Caco-2 (cell line): ENCODE measurements around the gene CEP112. TPM values are rescaled to one million over a fixed set of nuclear protein-coding genes. Genes with fewer than 3 reads are reported as not detected.

Experiments used
- BruUV-seq: library from RNA; stranded (reverse); fragments of 400-500 nt; replicated peaks from 2 replicates; lab custom pipeline; 2021; lab: Mats Ljungman, UMichigan
- CTCF ChIA-PET: fragments of 300-600 bp; sonication (Branson Sonifier 250); formaldehyde crosslinking; loops from one replicate; lab custom pipeline; 2022; ENCODE audit warnings: antibody characterized with exemption; lab: Charles Lee
- POLR2A ChIA-PET: fragments of 300-600 bp; sonication (Branson Sonifier 250); formaldehyde crosslinking; loops from one replicate; lab custom pipeline; 2022; ENCODE audit warnings: antibody characterized with exemption; lab: Charles Lee
- DNase-seq, 2 experiments: peaks; one replicate each; pipeline versions ENCODE4 v3.0.0 to v3.0.0-alpha.2; 2020 to 2022
- H3K27me3 ChIP-seq: replicated peaks from 2 replicates; pipeline ENCODE4 v1.6.0; 2011; ENCODE audit warnings: low read length; ENCODE audit not compliant: control insufficient read depth, insufficient read depth
- H3K36me3 ChIP-seq: 2 replicates; pipeline ENCODE4 v1.5.1; 2011; ENCODE audit warnings: low read length; ENCODE audit not compliant: control insufficient read depth, insufficient read depth
- H3K4me1 ChIP-seq: fragments of 250-450 bp; sonication (Bioruptor Pico); 2 replicates; pipeline ENCODE4 v1.5.1; 2020; ENCODE audit warnings: mild to moderate bottlenecking
- H3K4me3 ChIP-seq: 2 replicates; pipeline ENCODE4 v1.5.1; 2011; ENCODE audit warnings: low read depth, mild to moderate bottlenecking, control low read depth, low read length
- H3K9me3 ChIP-seq: fragments of 250-450 bp; sonication (Bioruptor Pico); 2 replicates; pipeline ENCODE4 v1.5.1; 2020; ENCODE audit warnings: mild to moderate bottlenecking, moderate library complexity
- H3K27ac Mint-ChIP-seq: one replicate; pipeline ENCODE4 v1.8.0; 2022; ENCODE audit warnings: mixed read lengths; ENCODE audit not compliant: unreplicated experiment
- H3K27me3 Mint-ChIP-seq: one replicate; pipeline ENCODE4 v1.8.0; 2022; ENCODE audit warnings: mixed read lengths; ENCODE audit not compliant: insufficient read depth, unreplicated experiment
- H3K36me3 Mint-ChIP-seq: one replicate; pipeline ENCODE4 v1.8.0; 2022; ENCODE audit warnings: mild to moderate bottlenecking, mixed read lengths; ENCODE audit not compliant: insufficient read depth, unreplicated experiment
- H3K4me1 Mint-ChIP-seq: one replicate; pipeline ENCODE4 v1.8.0; 2022; ENCODE audit warnings: low read depth, mixed read lengths; ENCODE audit not compliant: unreplicated experiment
- H3K4me3 Mint-ChIP-seq: one replicate; pipeline ENCODE4 v1.8.0; 2022; ENCODE audit warnings: mild to moderate bottlenecking, moderate library complexity, mixed read lengths; ENCODE audit not compliant: unreplicated experiment
- H3K9me3 Mint-ChIP-seq: one replicate; pipeline ENCODE4 v1.8.0; 2022; ENCODE audit warnings: mixed read lengths; ENCODE audit not compliant: unreplicated experiment
- intact Hi-C: fragments of 100-400 bp; cut with micrococcal nuclease; formaldehyde crosslinking; loops from one replicate; pipeline ENCODE4 v1.10.0; 2022; ENCODE audit not compliant: unreplicated experiment
- total RNA-seq: library from RNA; stranded (reverse); gene quantifications from 2 replicates; pipeline ENCODE4 v1.2.3, GENCODE V29; 2022
- TF ChIP-seq, protein P1 (sequence below), 2 experiments: fragments of 200-600 bp in 1 of 2; IDR thresholded peaks; 1 replicate in 1 of 2; 2 replicates in 1 of 2; pipeline versions ENCODE4 v1.5.1 to v1.8.0; 2011 to 2022; ENCODE audit warnings: antibody characterized with exemption in 1 of 2, control low read depth in 1 of 2, inconsistent platforms in 1 of 2, low read depth in 1 of 2, low read length in 1 of 2, mild to moderate bottlenecking in 1 of 2, moderate library complexity in 1 of 2; ENCODE audit not compliant: insufficient read depth in 1 of 2, severe bottlenecking in 1 of 2, unreplicated experiment in 1 of 2

Gene CEP112
- total RNA-seq, 1 experiment from 2014 or later: 4.7 TPM

DNA sequence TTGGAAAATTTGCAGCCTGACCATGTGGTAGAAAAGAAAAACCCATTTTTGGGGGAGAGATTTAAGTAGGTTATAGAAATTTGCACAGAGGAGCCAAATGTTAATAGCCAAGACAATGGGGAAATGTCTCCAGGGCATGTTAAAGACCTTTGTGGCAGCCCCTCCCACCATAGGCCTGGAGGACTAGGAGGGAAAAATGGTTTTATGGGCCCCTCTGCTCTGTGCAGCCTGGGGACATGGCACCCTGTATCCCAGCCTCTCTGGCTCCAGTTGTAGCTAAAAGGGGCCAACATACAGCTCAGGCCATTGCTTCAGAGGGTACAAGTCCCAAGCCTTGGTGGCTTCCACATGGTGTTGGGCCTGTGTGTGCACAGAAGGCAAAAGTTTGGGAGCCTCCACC is 384.6 kb downstream of the CEP112 start:
- H3K27ac Mint-ChIP-seq: no peak overlapping the region
- intact Hi-C loops: no loop called here
- Histone ChIP-seq H3K27me3 (no peaks in the 10 kb centered on the region), H3K4me3 (no peak overlapping the region), H3K9me3 (peaks cover 29% of the 10 kb centered on the region), H3K4me1 (no peaks in the 10 kb centered on the region), H3K36me3 (no peaks in the 10 kb centered on the region)
- no peaks in the 10 kb centered on the region for H3K36me3 Mint-ChIP-seq
- DNase-seq: no peak
- TF ChIP-seq, protein P1, sequence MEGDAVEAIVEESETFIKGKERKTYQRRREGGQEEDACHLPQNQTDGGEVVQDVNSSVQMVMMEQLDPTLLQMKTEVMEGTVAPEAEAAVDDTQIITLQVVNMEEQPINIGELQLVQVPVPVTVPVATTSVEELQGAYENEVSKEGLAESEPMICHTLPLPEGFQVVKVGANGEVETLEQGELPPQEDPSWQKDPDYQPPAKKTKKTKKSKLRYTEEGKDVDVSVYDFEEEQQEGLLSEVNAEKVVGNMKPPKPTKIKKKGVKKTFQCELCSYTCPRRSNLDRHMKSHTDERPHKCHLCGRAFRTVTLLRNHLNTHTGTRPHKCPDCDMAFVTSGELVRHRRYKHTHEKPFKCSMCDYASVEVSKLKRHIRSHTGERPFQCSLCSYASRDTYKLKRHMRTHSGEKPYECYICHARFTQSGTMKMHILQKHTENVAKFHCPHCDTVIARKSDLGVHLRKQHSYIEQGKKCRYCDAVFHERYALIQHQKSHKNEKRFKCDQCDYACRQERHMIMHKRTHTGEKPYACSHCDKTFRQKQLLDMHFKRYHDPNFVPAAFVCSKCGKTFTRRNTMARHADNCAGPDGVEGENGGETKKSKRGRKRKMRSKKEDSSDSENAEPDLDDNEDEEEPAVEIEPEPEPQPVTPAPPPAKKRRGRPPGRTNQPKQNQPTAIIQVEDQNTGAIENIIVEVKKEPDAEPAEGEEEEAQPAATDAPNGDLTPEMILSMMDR (IDR thresholded peaks at IDR 0.05; ENCODE audit: insufficient read depth in 1 of 2, low read depth in 1 of 2, low read length in 1 of 2, severe bottlenecking in 1 of 2, unreplicated experiment in 1 of 2): no peak
- no peak overlapping the region for H3K4me3 Mint-ChIP-seq
- POLR2A ChIA-PET: no interaction called here
- no peaks in the 10 kb centered on the region for H3K4me1 Mint-ChIP-seq
- CTCF ChIA-PET: no interaction called here
- BruUV-seq: no TSS peak
- no peaks in the 10 kb centered on the region for H3K27me3 Mint-ChIP-seq
- H3K9me3 Mint-ChIP-seq: peaks cover 49% of the 10 kb centered on the region

DNA sequence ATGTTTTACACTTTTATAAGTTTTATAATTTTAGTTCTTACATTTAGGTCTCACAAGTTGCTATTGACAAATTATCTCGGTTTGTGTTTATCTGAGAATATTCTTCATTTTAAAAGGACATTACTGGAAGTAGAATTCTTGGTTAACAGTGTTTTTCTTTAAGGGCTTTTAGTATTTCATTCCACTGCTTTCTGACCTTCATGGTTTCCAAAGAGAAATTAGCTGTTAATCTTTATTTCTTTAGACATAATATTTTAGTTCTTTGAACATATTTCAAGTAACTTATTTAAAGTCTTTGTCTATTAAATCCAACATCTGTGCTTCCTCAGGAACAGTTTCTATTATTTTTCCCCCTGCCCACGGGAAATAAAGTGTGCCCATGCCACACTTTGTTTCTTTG is 390.4 kb downstream of the CEP112 start:
- H3K36me3 Mint-ChIP-seq: no peaks in the 10 kb centered on the region
- no peaks in the 10 kb centered on the region for H3K27me3 Mint-ChIP-seq
- H3K9me3 Mint-ChIP-seq: peaks cover 32% of the 10 kb centered on the region
- no peaks in the 10 kb centered on the region for H3K36me3 ChIP-seq
- no TSS peak for BruUV-seq
- no peaks in the 10 kb centered on the region for H3K4me1 ChIP-seq
- TF ChIP-seq, protein P1 (IDR thresholded peaks at IDR 0.05; ENCODE audit: insufficient read depth in 1 of 2, low read depth in 1 of 2, low read length in 1 of 2, severe bottlenecking in 1 of 2, unreplicated experiment in 1 of 2): no peak
- CTCF ChIA-PET: no interaction called here
- intact Hi-C loops: no loop called here
- DNase-seq: no peak
- H3K27me3 ChIP-seq: no peaks in the 10 kb centered on the region
- H3K4me3 ChIP-seq: no peak overlapping the region
- no peaks in the 10 kb centered on the region for H3K4me1 Mint-ChIP-seq
- peaks cover 25% of the 10 kb centered on the region for H3K9me3 ChIP-seq
- no peak overlapping the region for H3K27ac Mint-ChIP-seq
- POLR2A ChIA-PET: no interaction called here
- H3K4me3 Mint-ChIP-seq: no peak overlapping the region

DNA sequence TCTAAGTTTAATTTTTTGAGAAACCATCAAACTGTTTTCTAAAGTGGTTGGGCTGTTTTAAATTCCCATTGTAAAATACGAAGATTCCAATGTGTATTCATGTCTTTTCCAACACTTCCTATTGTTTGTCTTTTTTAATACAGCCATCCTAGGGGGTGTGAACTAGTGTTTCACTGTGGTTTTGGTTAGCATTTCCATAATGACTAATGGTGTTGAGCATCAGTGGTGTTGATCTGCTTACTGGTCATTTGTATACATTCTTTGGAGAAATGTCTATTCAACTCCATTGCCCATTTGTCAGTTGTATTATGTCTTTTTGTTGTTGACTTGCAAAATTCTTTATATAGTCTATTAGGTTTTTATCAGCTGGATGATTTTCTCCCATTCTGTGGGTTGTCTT is 391.3 kb downstream of the CEP112 start:
- Mint-ChIP-seq H3K4me3 (no peak overlapping the region), H3K27me3 (no peaks in the 10 kb centered on the region), H3K9me3 (peaks cover 26% of the 10 kb centered on the region), H3K36me3 (no peaks in the 10 kb centered on the region), H3K27ac (no peak overlapping the region), H3K4me1 (no peaks in the 10 kb centered on the region)
- TF ChIP-seq, protein P1 (IDR thresholded peaks at IDR 0.05; ENCODE audit: insufficient read depth in 1 of 2, low read depth in 1 of 2, low read length in 1 of 2, severe bottlenecking in 1 of 2, unreplicated experiment in 1 of 2): no peak
- intact Hi-C loops: no loop called here
- BruUV-seq: no TSS peak
- Histone ChIP-seq H3K27me3 (no peaks in the 10 kb centered on the region), H3K4me3 (no peak overlapping the region), H3K4me1 (no peaks in the 10 kb centered on the region), H3K36me3 (no peaks in the 10 kb centered on the region), H3K9me3 (peaks cover 18% of the 10 kb centered on the region)
- CTCF ChIA-PET: no interaction called here
- POLR2A ChIA-PET: no interaction called here
- no peak for DNase-seq
